A673 (cell line): ENCODE data around the gene RAB3C. TPM values are rescaled to one million over a fixed set of nuclear protein-coding genes. Genes with fewer than 3 reads are reported as not detected.
"Not testable (repeated sequence)": the region's sequence is repeated elsewhere in the genome, so short reads cannot be mapped to it uniquely, and the experiment has no call there.

Experiments used
- BruUV-seq: library from RNA; stranded (reverse); fragments of 400-500 nt; replicated peaks from 2 replicates; lab custom pipeline; 2021; lab: Mats Ljungman, UMichigan
- CTCF ChIA-PET: fragments of 300-600 bp; sonication (Branson Sonifier 250); formaldehyde crosslinking; loops from one replicate; lab custom pipeline; 2022; ENCODE audit warnings: antibody characterized with exemption; lab: Charles Lee
- POLR2A ChIA-PET: fragments of 300-600 bp; sonication (Branson Sonifier 250); formaldehyde crosslinking; loops from one replicate; lab custom pipeline; 2022; ENCODE audit warnings: antibody characterized with exemption; ENCODE audit not compliant: low non-redundant PET; lab: Charles Lee
- DNase-seq: peaks from one replicate; pipeline ENCODE4 v3.0.0-alpha.2; 2015; ENCODE audit warnings: low spot score
- H3K27ac ChIP-seq: fragments of 200-600 bp; sonication (generic); 2 replicates; pipeline ENCODE4 v1.5.1; 2016; ENCODE audit warnings: mixed run types, low read depth, mild to moderate bottlenecking, mixed read lengths, antibody characterized with exemption, low read length; ENCODE audit not compliant: poor library complexity, severe bottlenecking
- H3K27me3 ChIP-seq: fragments of 200-600 bp; sonication (generic); replicated peaks from 2 replicates; pipeline ENCODE4 v1.6.1; 2017; ENCODE audit warnings: mixed run types, low read depth, mild to moderate bottlenecking, mixed read lengths, antibody characterized with exemption, low read length; ENCODE audit not compliant: insufficient read depth, poor library complexity
- H3K36me3 ChIP-seq: fragments of 200-600 bp; sonication (generic); 2 replicates; pipeline ENCODE4 v1.6.1; 2016; ENCODE audit warnings: mixed run types, mild to moderate bottlenecking, mixed read lengths, antibody characterized with exemption, low read length; ENCODE audit not compliant: insufficient read depth, poor library complexity, severe bottlenecking
- H3K4me1 ChIP-seq: fragments of 200-600 bp; sonication (generic); 2 replicates; pipeline ENCODE4 v1.6.1; 2017; ENCODE audit warnings: mixed run types, mild to moderate bottlenecking, mixed read lengths, antibody characterized with exemption, low read length; ENCODE audit not compliant: insufficient read depth, poor library complexity, severe bottlenecking
- H3K4me3 ChIP-seq: fragments of 200-600 bp; sonication (generic); 2 replicates; pipeline ENCODE4 v1.5.1; 2016; ENCODE audit warnings: low read depth, mixed run types, mild to moderate bottlenecking, mixed read lengths, low read length; ENCODE audit not compliant: poor library complexity, severe bottlenecking
- H3K9me3 ChIP-seq: fragments of 200-600 bp; sonication (generic); 2 replicates; pipeline ENCODE4 v1.6.1; 2016; ENCODE audit warnings: mixed run types, low read depth, mild to moderate bottlenecking, mixed read lengths, antibody characterized with exemption, low read length; ENCODE audit not compliant: poor library complexity, severe bottlenecking
- EZH2 ChIP-seq: fragments of 200-600 bp; sonication (generic); IDR thresholded peaks from 2 replicates; pipeline ENCODE4 v1.6.1; 2017; ENCODE audit warnings: borderline replicate concordance, low read depth, mild to moderate bottlenecking, mixed read lengths, antibody characterized with exemption, low read length; ENCODE audit not compliant: poor library complexity, severe bottlenecking
- intact Hi-C: fragments of 100-400 bp; cut with micrococcal nuclease; formaldehyde crosslinking; loops from one replicate; pipeline ENCODE4 v1.10.0; 2022; ENCODE audit not compliant: unreplicated experiment
- total RNA-seq: library from RNA; stranded (reverse); gene quantifications from 2 replicates; pipeline ENCODE4 v1.2.3, GENCODE V29; 2021
- TF ChIP-seq, protein P1 (sequence below): fragments of 300-800, 200-600 bp; sonication (generic); conservative IDR thresholded peaks from 2 replicates; pipeline ENCODE4 v1.5.1; 2017; ENCODE audit warnings: low read depth, mild to moderate bottlenecking, antibody characterized with exemption, low read length, moderate library complexity, mixed read lengths

Gene RAB3C
- total RNA-seq, 1 experiment from 2014 or later, result 0.64 TPM

DNA sequence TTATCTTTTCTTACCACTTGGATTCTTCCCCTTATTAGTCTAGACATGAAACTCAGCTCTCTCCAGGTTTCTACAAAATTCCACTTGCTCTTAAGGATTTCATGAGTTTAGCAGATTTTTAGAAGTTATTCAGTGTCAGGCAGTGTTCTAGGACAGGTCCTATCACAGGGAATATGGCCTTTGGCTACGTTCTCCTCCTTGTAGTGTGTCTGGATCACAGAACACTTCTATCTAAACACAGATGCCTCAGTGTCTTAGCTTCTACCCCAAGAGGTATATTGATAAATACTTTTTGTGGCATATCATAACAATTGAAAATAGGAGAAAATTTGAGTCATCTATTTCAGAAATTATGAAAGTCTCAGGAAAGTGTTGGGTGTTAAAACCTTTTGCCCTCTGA, 15.6 kb downstream of the RAB3C start:
- ChIA-PET CTCF (no interaction called here), POLR2A (no interaction called here)
- H3K9me3 ChIP-seq, result no peaks in the 10 kb centered on the region
- intact Hi-C loops, result no loop called here
- DNase-seq, result no peak
- H3K4me3 ChIP-seq, result no peak overlapping the region
- no peaks in the 10 kb centered on the region for H3K36me3 ChIP-seq
- no peaks in the 10 kb centered on the region for H3K27me3 ChIP-seq
- TF ChIP-seq EZH2, result no peak
- TF ChIP-seq, protein P1, sequence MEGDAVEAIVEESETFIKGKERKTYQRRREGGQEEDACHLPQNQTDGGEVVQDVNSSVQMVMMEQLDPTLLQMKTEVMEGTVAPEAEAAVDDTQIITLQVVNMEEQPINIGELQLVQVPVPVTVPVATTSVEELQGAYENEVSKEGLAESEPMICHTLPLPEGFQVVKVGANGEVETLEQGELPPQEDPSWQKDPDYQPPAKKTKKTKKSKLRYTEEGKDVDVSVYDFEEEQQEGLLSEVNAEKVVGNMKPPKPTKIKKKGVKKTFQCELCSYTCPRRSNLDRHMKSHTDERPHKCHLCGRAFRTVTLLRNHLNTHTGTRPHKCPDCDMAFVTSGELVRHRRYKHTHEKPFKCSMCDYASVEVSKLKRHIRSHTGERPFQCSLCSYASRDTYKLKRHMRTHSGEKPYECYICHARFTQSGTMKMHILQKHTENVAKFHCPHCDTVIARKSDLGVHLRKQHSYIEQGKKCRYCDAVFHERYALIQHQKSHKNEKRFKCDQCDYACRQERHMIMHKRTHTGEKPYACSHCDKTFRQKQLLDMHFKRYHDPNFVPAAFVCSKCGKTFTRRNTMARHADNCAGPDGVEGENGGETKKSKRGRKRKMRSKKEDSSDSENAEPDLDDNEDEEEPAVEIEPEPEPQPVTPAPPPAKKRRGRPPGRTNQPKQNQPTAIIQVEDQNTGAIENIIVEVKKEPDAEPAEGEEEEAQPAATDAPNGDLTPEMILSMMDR, result no peak
- no peaks in the 10 kb centered on the region for H3K4me1 ChIP-seq
- no TSS peak for BruUV-seq
- no peak overlapping the region for H3K27ac ChIP-seq

- ChIA-PET POLR2A (no interaction called here), CTCF (no interaction called here)
- intact Hi-C loops, result no loop called here
- Histone ChIP-seq H3K27ac (no peak overlapping the region), H3K36me3 (no peaks in the 10 kb centered on the region), H3K27me3 (no peaks in the 10 kb centered on the region), H3K4me1 (no peaks in the 10 kb centered on the region), H3K4me3 (no peak overlapping the region), H3K9me3 (no peaks in the 10 kb centered on the region)
- no TSS peak for BruUV-seq
- no peak for DNase-seq
- TF ChIP-seq EZH2, result no peak
- TF ChIP-seq, protein P1, result no peak
Observed at GRCh38 chr5:58599217-58599616, 16.3 kb downstream of the RAB3C start.

GRCh38 chr5:58600613-58601012, 17.7 kb downstream of the RAB3C start:
- H3K27ac ChIP-seq, H3K4me3 ChIP-seq, POLR2A ChIA-PET, H3K4me1 ChIP-seq, H3K9me3 ChIP-seq, H3K36me3 ChIP-seq, CTCF ChIA-PET, BruUV-seq, H3K27me3 ChIP-seq, intact Hi-C loops, DNase-seq: not testable (repeated sequence)

- H3K4me3 ChIP-seq, H3K4me1 ChIP-seq, H3K36me3 ChIP-seq, intact Hi-C loops, POLR2A ChIA-PET, CTCF ChIA-PET, H3K27ac ChIP-seq, H3K9me3 ChIP-seq, DNase-seq, BruUV-seq, H3K27me3 ChIP-seq: not testable (repeated sequence)
Observed at GRCh38 chr5:58602889-58603288, 20.0 kb downstream of the RAB3C start.
